Thoracic aorta (tissue), 2 donors: ENCODE measurements around the gene HACL1. TPM values are rescaled to one million over a fixed set of nuclear protein-coding genes. Genes with fewer than 3 reads are reported as not detected.
A peak's percentile ranks its signal among the peaks of the same experiment; 100 is the strongest.

Experiments used
- ATAC-seq: fragments of 150-250 bp; one replicate; pipeline ENCODE4 v1.8.0; 2017; ENCODE audit warnings: low read depth; ENCODE audit not compliant: insufficient number of reproducible peaks, low FRiP score
- DNase-seq: peaks from one replicate; pipeline ENCODE4 v3.0.0-alpha.2; 2020; ENCODE audit warnings: low spot score
- H3K27ac ChIP-seq, 2 donors: fragments of 200-600 bp; sonication (generic); 1 replicate in 1 of 2; 2 replicates in 1 of 2; pipeline ENCODE4 v1.5.1; 2016; ENCODE audit warnings: mild to moderate bottlenecking in 2 of 2, moderate library complexity in 2 of 2
- H3K27me3 ChIP-seq: fragments of 200-600 bp; sonication (generic); replicated peaks from 2 replicates; pipeline ENCODE4 v1.6.0; 2016; ENCODE audit warnings: mild to moderate bottlenecking; ENCODE audit not compliant: insufficient read depth
- H3K36me3 ChIP-seq: fragments of 200-600 bp; sonication (generic); one replicate; pipeline ENCODE4 v1.5.1; 2016
- H3K4me1 ChIP-seq, 2 donors: fragments of 200-600 bp; sonication (generic); 1 replicate in 1 of 2; 2 replicates in 1 of 2; pipeline versions ENCODE4 v1.5.1 to v1.6.0; 2016; ENCODE audit warnings: low read depth in 2 of 2, mild to moderate bottlenecking in 1 of 2; ENCODE audit not compliant: control insufficient read depth in 1 of 2
- H3K4me3 ChIP-seq: fragments of 200-600 bp; sonication (generic); 2 replicates; pipeline ENCODE4 v1.5.1; 2016; ENCODE audit warnings: mild to moderate bottlenecking
- H3K9me3 ChIP-seq: fragments of 200-600 bp; sonication (generic); 2 replicates; pipeline ENCODE4 v1.5.1; 2016
- CTCF ChIP-seq: fragments of 200-600 bp; sonication (generic); IDR thresholded peaks from one replicate; pipeline ENCODE4 v1.5.1; 2019; ENCODE audit warnings: antibody characterized with exemption
- total RNA-seq, 2 donors: library from RNA; depleted of rRNA; stranded (reverse); fragments of >200 nt; gene quantifications; one replicate each; pipeline versions ENCODE4 v1.1.0 to v1.2.3, GENCODE V29; 2016

HACL1 gene
- total RNA-seq, 2 donors from 2014 or later = 14.5 to 21.6 TPM

- ATAC-seq (no peak), DNase-seq (no peak)
- Histone ChIP-seq H3K9me3 (no peaks in the 10 kb centered on the region), H3K4me3 (no peak overlapping the region), H3K27ac (peak overlapping the region in 1 of 2 donors; percentile 46), H3K4me1 (peaks cover 5 to 21% of the 10 kb centered on the region in 2 donors), H3K36me3 (no peaks in the 10 kb centered on the region), H3K27me3 (no peaks in the 10 kb centered on the region)
- TF ChIP-seq CTCF = no peak
Observed at GRCh38 chr3:15636028-15636709, 34.8 kb upstream of the HACL1 start.

GRCh38 chr3:15635121-15635661 is 33.8 kb upstream of the HACL1 start:
- H3K27me3 ChIP-seq = no peaks in the 10 kb centered on the region
- H3K36me3 ChIP-seq = no peaks in the 10 kb centered on the region
- no peak for TF ChIP-seq CTCF
- no peaks in the 10 kb centered on the region for H3K9me3 ChIP-seq
- no peak for ATAC-seq
- peak overlapping the region; percentile 30 for H3K4me3 ChIP-seq
- H3K4me1 ChIP-seq = peaks cover 9 to 28% of the 10 kb centered on the region in 2 donors
- H3K27ac ChIP-seq = peak overlapping the region; percentile 35 to 46
- no peak for DNase-seq

GRCh38 chr3:15634671-15635070 is 33.3 kb upstream of the HACL1 start:
- peaks cover 9 to 28% of the 10 kb centered on the region in 2 donors for H3K4me1 ChIP-seq
- no peak overlapping the region for H3K4me3 ChIP-seq
- H3K27ac ChIP-seq = peak overlapping the region in 1 of 2 donors; percentile 35
- DNase-seq = no peak
- H3K27me3 ChIP-seq = no peaks in the 10 kb centered on the region
- no peaks in the 10 kb centered on the region for H3K36me3 ChIP-seq
- no peak for TF ChIP-seq CTCF
- no peaks in the 10 kb centered on the region for H3K9me3 ChIP-seq
- ATAC-seq = no peak

- Histone ChIP-seq H3K4me1 (peaks cover 9 to 28% of the 10 kb centered on the region in 2 donors), H3K9me3 (no peaks in the 10 kb centered on the region), H3K27ac (peak overlapping the region in 1 of 2 donors; percentile 4), H3K36me3 (no peaks in the 10 kb centered on the region), H3K4me3 (no peak overlapping the region), H3K27me3 (no peaks in the 10 kb centered on the region)
- no peak for TF ChIP-seq CTCF
- DNase-seq = no peak
- ATAC-seq = no peak
Observed at GRCh38 chr3:15633766-15634598, 32.6 kb upstream of the HACL1 start.

- ATAC-seq = no peak
- Histone ChIP-seq H3K9me3 (no peaks in the 10 kb centered on the region), H3K27ac (no peak overlapping the region), H3K36me3 (no peaks in the 10 kb centered on the region), H3K4me1 (peaks cover 9 to 28% of the 10 kb centered on the region in 2 donors), H3K27me3 (no peaks in the 10 kb centered on the region), H3K4me3 (no peak overlapping the region)
- TF ChIP-seq CTCF = no peak
- no peak for DNase-seq
Observed at GRCh38 chr3:15633159-15633558, 31.8 kb upstream of the HACL1 start.
